Measurements from ENCODE around the gene SLC16A6. TPM values are rescaled to one million over a fixed set of nuclear protein-coding genes. Genes with fewer than 3 reads are reported as not detected.
"Not testable (repeated sequence)": the region's sequence is repeated elsewhere in the genome, so short reads cannot be mapped to it uniquely, and the experiment has no call there.

Gene SLC16A6
- total RNA-seq, 6 donors from 2014 or later = 2.4 to 9.9 (median 6.5) TPM

DNA sequence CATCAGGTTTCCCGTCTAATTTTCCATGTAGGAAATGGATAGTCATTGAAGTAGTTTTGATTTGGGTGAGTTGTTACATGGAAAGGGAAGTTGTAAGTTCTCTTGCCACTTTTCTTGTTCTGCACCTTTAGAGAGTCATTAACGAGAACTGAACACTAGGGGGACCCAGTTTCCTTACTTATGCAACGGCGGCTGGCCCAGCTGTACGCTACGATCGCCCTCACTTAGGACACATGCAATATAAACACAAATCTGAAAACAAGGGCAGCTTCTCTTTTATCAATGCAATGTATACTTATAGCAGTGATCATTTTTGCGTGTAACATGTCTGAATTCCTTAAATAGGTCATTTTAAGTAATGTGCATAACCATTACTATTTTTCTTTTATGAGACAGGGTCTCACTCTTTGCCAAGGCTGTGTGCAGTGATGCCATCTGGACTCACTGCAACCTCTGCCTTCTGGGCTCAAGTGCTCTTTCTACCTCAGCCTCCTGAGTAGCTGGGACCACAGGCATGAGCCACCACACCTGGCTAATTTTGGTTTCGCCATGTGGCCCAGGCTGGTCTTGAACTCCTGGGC lies 27.7 kb downstream of the SLC16A6 start:
- DNase-seq, H3K27ac ChIP-seq: not testable (repeated sequence)

DNA sequence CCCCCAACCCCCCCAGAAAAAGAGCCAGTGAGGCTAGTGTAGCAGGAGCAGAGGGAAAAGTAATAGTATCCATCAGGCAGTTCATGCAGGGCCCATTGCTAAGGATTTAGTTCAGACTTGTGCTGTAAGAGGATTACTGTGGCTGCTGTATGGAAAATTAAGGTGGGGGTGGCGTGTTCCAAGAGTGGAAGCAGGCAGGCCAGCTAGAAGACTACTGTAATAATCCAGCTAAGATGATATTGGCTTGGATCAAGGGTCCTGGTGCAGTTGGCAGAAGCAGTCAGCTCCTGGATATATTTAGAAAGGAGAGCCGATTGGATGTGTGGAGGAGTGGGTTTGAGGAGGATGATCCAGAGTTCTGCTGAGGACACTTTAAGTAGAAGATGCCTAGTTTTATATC lies 28.5 kb downstream of the SLC16A6 start:
- not testable (repeated sequence) for H3K27ac ChIP-seq; H3K4me3 ChIP-seq; ATAC-seq (ENCODE audit: low FRiP score in 2 of 2); H3K27me3 ChIP-seq; H3K9me3 ChIP-seq; DNase-seq; H3K36me3 ChIP-seq
- H3K4me1 ChIP-seq = peaks cover 7 to 25% (median 14%) of the 10 kb centered on the region in 4 donors
- 69 to 81% methylated on average over 2 of the region's 2 CpGs for WGBS, 2 donors

More for the DNA sequence above, 27.7 kb downstream of the SLC16A6 start:
- H3K27me3 ChIP-seq, H3K36me3 ChIP-seq, H3K9me3 ChIP-seq, H3K4me3 ChIP-seq: not testable (repeated sequence)
- 10 to 11% methylated on average over 9 of the region's 9 CpGs for WGBS, 2 donors
- ATAC-seq (ENCODE audit: low FRiP score in 2 of 2) = peak; percentile 83 to 91
- TF ChIP-seq, protein P1, sequence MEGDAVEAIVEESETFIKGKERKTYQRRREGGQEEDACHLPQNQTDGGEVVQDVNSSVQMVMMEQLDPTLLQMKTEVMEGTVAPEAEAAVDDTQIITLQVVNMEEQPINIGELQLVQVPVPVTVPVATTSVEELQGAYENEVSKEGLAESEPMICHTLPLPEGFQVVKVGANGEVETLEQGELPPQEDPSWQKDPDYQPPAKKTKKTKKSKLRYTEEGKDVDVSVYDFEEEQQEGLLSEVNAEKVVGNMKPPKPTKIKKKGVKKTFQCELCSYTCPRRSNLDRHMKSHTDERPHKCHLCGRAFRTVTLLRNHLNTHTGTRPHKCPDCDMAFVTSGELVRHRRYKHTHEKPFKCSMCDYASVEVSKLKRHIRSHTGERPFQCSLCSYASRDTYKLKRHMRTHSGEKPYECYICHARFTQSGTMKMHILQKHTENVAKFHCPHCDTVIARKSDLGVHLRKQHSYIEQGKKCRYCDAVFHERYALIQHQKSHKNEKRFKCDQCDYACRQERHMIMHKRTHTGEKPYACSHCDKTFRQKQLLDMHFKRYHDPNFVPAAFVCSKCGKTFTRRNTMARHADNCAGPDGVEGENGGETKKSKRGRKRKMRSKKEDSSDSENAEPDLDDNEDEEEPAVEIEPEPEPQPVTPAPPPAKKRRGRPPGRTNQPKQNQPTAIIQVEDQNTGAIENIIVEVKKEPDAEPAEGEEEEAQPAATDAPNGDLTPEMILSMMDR (IDR thresholded peaks at IDR 0.05) = peak; percentile 12 to 69 (median 44)
- peaks cover 7 to 25% (median 14%) of the 10 kb centered on the region in 4 donors for H3K4me1 ChIP-seq

DNA sequence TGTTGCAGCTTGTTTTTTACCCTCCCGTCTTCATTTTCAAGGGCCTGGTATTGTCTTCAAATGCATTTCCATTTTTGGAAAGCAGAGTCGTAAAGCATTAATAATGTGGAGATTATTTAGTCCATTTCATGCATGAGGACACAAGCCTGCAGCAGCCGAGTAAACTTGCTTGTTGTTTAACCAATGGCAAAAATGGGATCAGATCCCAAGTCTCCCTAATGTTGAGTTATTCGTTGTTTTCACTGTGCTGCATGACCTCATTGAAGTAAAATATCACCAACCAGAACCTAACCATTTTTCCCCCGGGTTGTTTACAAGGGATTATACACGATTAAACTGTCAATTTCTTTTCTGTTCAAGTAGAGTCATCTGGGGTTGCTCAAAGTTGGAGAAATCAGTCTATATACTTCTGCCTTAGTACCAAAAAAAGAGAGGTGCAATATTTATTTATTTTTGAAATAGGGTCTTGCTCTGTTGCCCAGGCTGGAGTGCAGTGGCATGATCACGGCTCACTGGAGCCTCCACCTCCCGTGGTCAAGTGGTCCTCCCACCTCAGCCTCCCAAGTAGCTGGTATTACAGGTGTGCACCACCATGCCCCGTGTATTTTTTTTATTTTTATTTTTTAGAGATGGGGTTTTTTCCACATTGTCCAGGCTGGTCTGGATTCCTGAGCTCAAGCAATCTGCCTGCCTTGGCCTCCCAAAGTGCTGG lies 30.7 kb downstream of the SLC16A6 start:
- Histone ChIP-seq H3K4me3 (no peak overlapping the region), H3K9me3 (no peaks in the 10 kb centered on the region), H3K27me3 (no peaks in the 10 kb centered on the region), H3K27ac (no peak overlapping the region), H3K4me1 (peaks cover 7 to 31% (median 18%) of the 10 kb centered on the region in 4 donors), H3K36me3 (peaks cover 0 to 17% (median 0%) of the 10 kb centered on the region in 4 donors)
- TF ChIP-seq EP300 (IDR thresholded peaks at IDR 0.05) (no peak), POLR2A (IDR thresholded peaks at IDR 0.05) (no peak), POLR2AphosphoS5 (IDR thresholded peaks at IDR 0.05) (no peak)
- TF ChIP-seq, protein P1 (IDR thresholded peaks at IDR 0.05) = no peak
- WGBS, 2 donors = 88 to 89% methylated on average over 9 of the region's 9 CpGs
- ATAC-seq (ENCODE audit: low FRiP score in 2 of 2) (no peak), DNase-seq (no peak)

DNA sequence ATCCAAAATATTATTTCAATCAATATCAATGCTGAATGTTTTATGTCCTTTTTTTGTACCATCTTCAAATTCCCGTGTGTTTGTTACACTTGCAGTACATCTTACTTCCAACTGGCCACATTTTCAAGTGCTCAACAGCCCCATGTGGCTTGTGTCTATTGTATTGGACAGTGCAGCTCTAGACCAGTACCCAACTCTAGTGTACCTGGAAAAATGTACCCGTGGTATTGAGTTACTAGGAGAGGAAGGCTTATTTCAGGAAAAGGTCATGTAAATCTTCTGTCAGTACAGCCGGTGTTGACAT lies 31.3 kb downstream of the SLC16A6 start:
- H3K27me3 ChIP-seq; DNase-seq; H3K9me3 ChIP-seq; ATAC-seq (ENCODE audit: low FRiP score in 2 of 2): not testable (repeated sequence)
- H3K4me3 ChIP-seq = peak overlapping the region in 2 of 4 donors; percentile 16 to 28
- peaks cover 0 to 23% (median 2%) of the 10 kb centered on the region in 4 donors for H3K36me3 ChIP-seq
- H3K4me1 ChIP-seq = peaks cover 7 to 32% (median 18%) of the 10 kb centered on the region in 4 donors
- WGBS, 2 donors = 65 to 72% methylated on average over 3 of the region's 3 CpGs
- H3K27ac ChIP-seq = peak overlapping the region in 3 of 4 donors; percentile 27 to 82 (median 73)

DNA sequence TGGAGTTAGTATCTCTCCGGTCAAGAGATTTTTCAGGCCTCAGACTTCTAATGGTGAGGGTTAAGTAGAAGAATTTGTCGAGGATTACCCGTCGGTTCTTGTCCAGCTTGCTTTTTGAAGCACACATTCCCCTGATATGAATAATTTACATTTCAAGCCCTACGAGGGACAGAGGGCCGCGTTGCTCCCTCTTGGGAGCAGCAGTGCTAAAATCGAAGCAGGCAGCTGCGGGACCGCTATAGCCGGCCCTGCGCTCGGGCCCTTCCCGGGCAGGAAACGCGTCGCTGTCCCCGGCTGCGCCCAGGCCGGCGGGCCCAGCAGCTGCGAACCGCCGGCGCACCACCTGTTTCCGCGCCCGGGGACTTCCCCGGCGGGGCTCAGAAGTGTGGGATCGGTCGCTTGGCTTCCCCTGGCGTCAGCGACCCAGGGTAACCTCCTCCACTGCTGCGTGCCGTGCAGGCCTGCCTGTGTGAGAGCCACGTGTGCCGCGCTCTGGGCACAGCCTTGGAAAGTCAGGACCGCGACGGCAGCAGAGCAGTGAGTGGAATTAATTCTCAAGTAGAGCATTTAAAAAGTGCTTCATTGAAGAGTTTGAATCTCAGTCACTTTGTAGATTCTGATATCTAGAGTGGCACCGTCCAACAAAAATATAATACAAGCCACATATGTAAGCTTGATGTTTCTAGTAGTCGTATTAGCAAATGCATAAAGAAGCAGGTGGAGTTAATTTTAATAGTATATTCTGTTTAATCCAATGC lies 31.9 kb downstream of the SLC16A6 start:
- peak; percentile 93 to 94 for ATAC-seq (ENCODE audit: low FRiP score in 2 of 2)
- TF ChIP-seq POLR2AphosphoS5 (IDR thresholded peaks at IDR 0.05) = peak; percentile 57 to 88
- TF ChIP-seq EP300 (IDR thresholded peaks at IDR 0.05) = peak in 3 of 4 donors; percentile 26 to 70 (median 69)

DNA sequence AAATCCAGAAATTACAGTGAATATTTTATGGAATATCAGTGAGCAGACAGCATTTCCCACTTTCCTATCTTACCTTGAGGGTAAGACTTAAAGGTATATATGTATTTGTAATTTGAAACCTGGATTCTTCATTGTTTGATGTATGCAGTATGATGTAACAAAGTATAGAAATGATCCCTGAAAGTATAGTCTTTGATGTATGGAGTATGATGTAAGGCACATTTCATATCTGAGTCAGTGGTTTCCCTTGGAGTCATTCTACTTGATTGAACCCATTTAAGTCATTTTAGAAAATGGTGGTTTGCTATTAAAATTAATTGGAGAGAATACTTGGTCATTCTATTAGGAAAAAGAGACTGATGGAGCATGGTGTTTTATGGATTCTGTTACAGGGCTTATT lies 33.0 kb downstream of the SLC16A6 start:
- peak overlapping the region in 1 of 4 donors; percentile 82 for H3K27ac ChIP-seq
- DNase-seq = no peak
- ATAC-seq (ENCODE audit: low FRiP score in 2 of 2) = no peak

More for the DNA sequence above, 31.9 kb downstream of the SLC16A6 start:
- H3K4me1 ChIP-seq = peaks cover 7 to 32% (median 18%) of the 10 kb centered on the region in 4 donors
- H3K4me3 ChIP-seq = peak overlapping the region in 3 of 4 donors; percentile 10 to 28 (median 16)
- WGBS, 2 donors = 7 to 19% methylated on average over 10 to 30 of the region's 44 CpGs
- peak; percentile 90 to 93 for DNase-seq
- H3K27ac ChIP-seq = peak overlapping the region; percentile 23 to 82 (median 73)
- not testable (repeated sequence) for H3K27me3 ChIP-seq, H3K9me3 ChIP-seq
- H3K36me3 ChIP-seq = peaks cover 0 to 25% (median 2%) of the 10 kb centered on the region in 4 donors

DNA sequence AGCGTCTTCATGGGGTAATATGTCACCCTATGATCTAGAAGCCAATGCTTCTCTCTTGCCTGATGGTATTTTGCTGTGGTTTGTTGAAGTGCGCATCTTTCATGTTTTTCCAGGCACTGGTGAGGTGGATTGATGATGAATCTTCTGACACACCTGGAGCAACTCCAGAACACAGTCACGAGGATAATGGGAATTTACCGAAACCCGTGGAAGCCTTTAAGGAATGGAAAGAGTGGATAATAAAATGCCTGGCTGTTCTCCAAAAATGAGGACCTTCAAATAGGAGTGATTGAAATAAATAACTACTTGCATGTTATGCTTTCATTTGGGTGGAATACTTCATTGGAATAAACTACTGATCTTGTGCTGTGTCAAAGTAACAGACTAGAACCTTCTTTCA lies 34.2 kb downstream of the SLC16A6 start:
- DNase-seq; ATAC-seq (ENCODE audit: low FRiP score in 2 of 2); H3K9me3 ChIP-seq; H3K27me3 ChIP-seq; H3K4me3 ChIP-seq; H3K27ac ChIP-seq: not testable (repeated sequence)
- WGBS, 2 donors = 86 to 87% methylated on average over 5 of the region's 5 CpGs
- peaks cover 0 to 30% (median 2%) of the 10 kb centered on the region in 4 donors for H3K36me3 ChIP-seq
- H3K4me1 ChIP-seq = peaks cover 3 to 22% (median 12%) of the 10 kb centered on the region in 4 donors

More for the DNA sequence above, 33.0 kb downstream of the SLC16A6 start:
- Histone ChIP-seq H3K4me3 (no peak overlapping the region), H3K4me1 (peaks cover 3 to 24% (median 13%) of the 10 kb centered on the region in 4 donors), H3K36me3 (peaks cover 0 to 25% (median 2%) of the 10 kb centered on the region in 4 donors), H3K9me3 (no peaks in the 10 kb centered on the region), H3K27me3 (no peaks in the 10 kb centered on the region)
- TF ChIP-seq POLR2AphosphoS5 (IDR thresholded peaks at IDR 0.05) (no peak), POLR2A (IDR thresholded peaks at IDR 0.05) (no peak), EP300 (IDR thresholded peaks at IDR 0.05) (no peak)
- TF ChIP-seq, protein P1 (IDR thresholded peaks at IDR 0.05) = no peak
